IPS DF 4.7 (cell line): Measurements from ENCODE around the gene PGS1.

Source experiments
- DNase-seq: peaks from one replicate; pipeline ENCODE4 v3.0.0-alpha.2; 2013; ENCODE audit warnings: low spot score; ENCODE audit errors: extremely low read depth

Gene PGS1

GRCh38 chr17:78383725-78384471 lies 5.4 kb downstream of the PGS1 start:
- no peak for DNase-seq

- no peak for DNase-seq
Measured at GRCh38 chr17:78384479-78385175, 6.2 kb downstream of the PGS1 start.

GRCh38 chr17:78387977-78388941 lies 9.8 kb downstream of the PGS1 start:
- no peak for DNase-seq

GRCh38 chr17:78390241-78391050 lies 12.0 kb downstream of the PGS1 start:
- DNase-seq = no peak

GRCh38 chr17:78391051-78391431 lies 12.6 kb downstream of the PGS1 start:
- DNase-seq = no peak

- no peak for DNase-seq
Measured at GRCh38 chr17:78391843-78392242, 13.4 kb downstream of the PGS1 start.

- DNase-seq = no peak
Measured at GRCh38 chr17:78392295-78392694, 13.8 kb downstream of the PGS1 start.

- no peak for DNase-seq
Measured at GRCh38 chr17:78393575-78393974, 15.1 kb downstream of the PGS1 start.

- DNase-seq = no peak
Measured at GRCh38 chr17:78394209-78394608, 15.8 kb downstream of the PGS1 start.

GRCh38 chr17:78395155-78395554 lies 16.7 kb downstream of the PGS1 start:
- no peak for DNase-seq

- no peak for DNase-seq
Measured at GRCh38 chr17:78396441-78397337, 18.2 kb downstream of the PGS1 start.

- DNase-seq = no peak
Measured at GRCh38 chr17:78397681-78398101, 19.2 kb downstream of the PGS1 start.

- no peak for DNase-seq
Measured at GRCh38 chr17:78398390-78398789, 19.9 kb downstream of the PGS1 start.

- DNase-seq = no peak
Measured at GRCh38 chr17:78399028-78399692, 20.7 kb downstream of the PGS1 start.

- no peak for DNase-seq
Measured at GRCh38 chr17:78399693-78400144, 21.3 kb downstream of the PGS1 start.

- no peak for DNase-seq
Measured at GRCh38 chr17:78400581-78401240, 22.3 kb downstream of the PGS1 start.

- no peak for DNase-seq
Measured at GRCh38 chr17:78401246-78401645, 22.8 kb downstream of the PGS1 start.

- DNase-seq = no peak
Measured at GRCh38 chr17:78401891-78402290, 23.4 kb downstream of the PGS1 start.

- no peak for DNase-seq
Measured at GRCh38 chr17:78403822-78404221, 25.4 kb downstream of the PGS1 start.
